ENCODE data around the gene EDN2.

Gene EDN2

GRCh38 chr1:41454406-41454805, 30.1 kb downstream of the EDN2 start:
- 97% methylated on average over 6 of the region's 6 CpGs for WGBS (ENCODE audit: insufficient coverage)
- Histone ChIP-seq H3K36me3 (ENCODE audit: control insufficient read depth in 4 of 4, insufficient read depth in 4 of 4, low read length in 3 of 4) (no peaks in the 10 kb centered on the region), H3K9me3 (ENCODE audit: control extremely low read depth in 1 of 5, control insufficient read depth in 4 of 5, insufficient read depth in 2 of 5, low read depth in 1 of 5, low read length in 4 of 5) (no peaks in the 10 kb centered on the region), H3K27ac (ENCODE audit: insufficient read depth in 1 of 2, low read depth in 1 of 2, low read length in 2 of 2, poor library complexity in 1 of 2, severe bottlenecking in 2 of 2) (no peak overlapping the region), H3K4me1 (ENCODE audit: control extremely low read depth in 1 of 4, control insufficient read depth in 4 of 4, insufficient read depth in 4 of 4, low read length in 3 of 4) (no peaks in the 10 kb centered on the region), H3K4me3 (ENCODE audit: control insufficient read depth in 1 of 7, extremely low read depth in 1 of 7, insufficient read depth in 4 of 7, low read depth in 2 of 7, low read length in 6 of 7) (no peak overlapping the region), H3K27me3 (replicated peaks in 2 of 5; ENCODE audit: control insufficient read depth in 4 of 5, insufficient read depth in 5 of 5, low read length in 4 of 5) (peaks cover 0 to 2% (median 0%) of the 10 kb centered on the region in 5 experiments)
- DNase-seq, result no peak
- ChIA-PET CTCF (interaction anchor here (1.4 to 1.5 kb wide), 2 partner anchors 9 to 41 kb away, joined by 3 to 6 read pairs; no protein-coding TSS in a partner anchor), POLR2A (no interaction called here)

GRCh38 chr1:41452704-41453290, 31.7 kb downstream of the EDN2 start:
- Histone ChIP-seq H3K27ac (ENCODE audit: insufficient read depth in 1 of 2, low read depth in 1 of 2, low read length in 2 of 2, poor library complexity in 1 of 2, severe bottlenecking in 2 of 2) (no peak overlapping the region), H3K9me3 (ENCODE audit: control extremely low read depth in 1 of 5, control insufficient read depth in 4 of 5, insufficient read depth in 2 of 5, low read depth in 1 of 5, low read length in 4 of 5) (no peaks in the 10 kb centered on the region), H3K4me3 (ENCODE audit: control insufficient read depth in 1 of 7, extremely low read depth in 1 of 7, insufficient read depth in 4 of 7, low read depth in 2 of 7, low read length in 6 of 7) (no peak overlapping the region), H3K4me1 (ENCODE audit: control extremely low read depth in 1 of 4, control insufficient read depth in 4 of 4, insufficient read depth in 4 of 4, low read length in 3 of 4) (no peaks in the 10 kb centered on the region), H3K36me3 (ENCODE audit: control insufficient read depth in 4 of 4, insufficient read depth in 4 of 4, low read length in 3 of 4) (no peaks in the 10 kb centered on the region), H3K27me3 (replicated peaks in 2 of 5; ENCODE audit: control insufficient read depth in 4 of 5, insufficient read depth in 5 of 5, low read length in 4 of 5) (peaks cover 0 to 2% (median 0%) of the 10 kb centered on the region in 5 experiments)
- WGBS (ENCODE audit: insufficient coverage), result 97% methylated on average over 8 of the region's 11 CpGs
- CTCF ChIA-PET, result interaction anchor here (0.6 kb wide), 1 partner anchor 740 kb away, joined by 3 read pairs; no protein-coding TSS in a partner anchor
- no peak for DNase-seq
- POLR2A ChIA-PET, result no interaction called here

- Histone ChIP-seq H3K27me3 (replicated peaks in 2 of 5; ENCODE audit: control insufficient read depth in 4 of 5, insufficient read depth in 5 of 5, low read length in 4 of 5) (no peaks in the 10 kb centered on the region), H3K9me3 (ENCODE audit: control extremely low read depth in 1 of 5, control insufficient read depth in 4 of 5, insufficient read depth in 2 of 5, low read depth in 1 of 5, low read length in 4 of 5) (no peaks in the 10 kb centered on the region), H3K4me1 (ENCODE audit: control extremely low read depth in 1 of 4, control insufficient read depth in 4 of 4, insufficient read depth in 4 of 4, low read length in 3 of 4) (no peaks in the 10 kb centered on the region), H3K27ac (ENCODE audit: insufficient read depth in 1 of 2, low read depth in 1 of 2, low read length in 2 of 2, poor library complexity in 1 of 2, severe bottlenecking in 2 of 2) (no peak overlapping the region), H3K36me3 (ENCODE audit: control insufficient read depth in 4 of 4, insufficient read depth in 4 of 4, low read length in 3 of 4) (no peaks in the 10 kb centered on the region), H3K4me3 (ENCODE audit: control insufficient read depth in 1 of 7, extremely low read depth in 1 of 7, insufficient read depth in 4 of 7, low read depth in 2 of 7, low read length in 6 of 7) (no peak overlapping the region)
- DNase-seq, result no peak
- CTCF ChIA-PET, result interaction anchor here (1.9 kb wide), 1 partner anchor 17 kb away, joined by 6 read pairs; no protein-coding TSS in a partner anchor
- WGBS (ENCODE audit: insufficient coverage), result 100% methylated on average over 8 of the region's 9 CpGs
- POLR2A ChIA-PET, result no interaction called here
Observed at GRCh38 chr1:41450747-41451285, 33.7 kb downstream of the EDN2 start.

GRCh38 chr1:41449326-41449921, 35.1 kb downstream of the EDN2 start:
- H3K4me3 ChIP-seq (ENCODE audit: control insufficient read depth in 1 of 7, extremely low read depth in 1 of 7, insufficient read depth in 4 of 7, low read depth in 2 of 7, low read length in 6 of 7), result no peak overlapping the region
- H3K9me3 ChIP-seq (ENCODE audit: control extremely low read depth in 1 of 5, control insufficient read depth in 4 of 5, insufficient read depth in 2 of 5, low read depth in 1 of 5, low read length in 4 of 5), result peaks cover 0 to 5% (median 3%) of the 10 kb centered on the region in 5 experiments
- H3K27ac ChIP-seq (ENCODE audit: insufficient read depth in 1 of 2, low read depth in 1 of 2, low read length in 2 of 2, poor library complexity in 1 of 2, severe bottlenecking in 2 of 2), result no peak overlapping the region
- POLR2A ChIA-PET, result no interaction called here
- DNase-seq, result no peak
- no peaks in the 10 kb centered on the region for H3K4me1 ChIP-seq (ENCODE audit: control extremely low read depth in 1 of 4, control insufficient read depth in 4 of 4, insufficient read depth in 4 of 4, low read length in 3 of 4)
- H3K36me3 ChIP-seq (ENCODE audit: control insufficient read depth in 4 of 4, insufficient read depth in 4 of 4, low read length in 3 of 4), result no peaks in the 10 kb centered on the region
- CTCF ChIA-PET, result interaction anchor here (0.6 kb wide), 1 partner anchor 67 kb away, joined by 3 read pairs; no protein-coding TSS in a partner anchor
- no peaks in the 10 kb centered on the region for H3K27me3 ChIP-seq (replicated peaks in 2 of 5; ENCODE audit: control insufficient read depth in 4 of 5, insufficient read depth in 5 of 5, low read length in 4 of 5)
- WGBS (ENCODE audit: insufficient coverage), result 95% methylated on average over 10 of the region's 10 CpGs

GRCh38 chr1:41448821-41449220, 35.7 kb downstream of the EDN2 start:
- Histone ChIP-seq H3K4me1 (ENCODE audit: control extremely low read depth in 1 of 4, control insufficient read depth in 4 of 4, insufficient read depth in 4 of 4, low read length in 3 of 4) (no peaks in the 10 kb centered on the region), H3K9me3 (ENCODE audit: control extremely low read depth in 1 of 5, control insufficient read depth in 4 of 5, insufficient read depth in 2 of 5, low read depth in 1 of 5, low read length in 4 of 5) (peaks cover 0 to 11% (median 7%) of the 10 kb centered on the region in 5 experiments), H3K27me3 (replicated peaks in 2 of 5; ENCODE audit: control insufficient read depth in 4 of 5, insufficient read depth in 5 of 5, low read length in 4 of 5) (no peaks in the 10 kb centered on the region), H3K27ac (ENCODE audit: insufficient read depth in 1 of 2, low read depth in 1 of 2, low read length in 2 of 2, poor library complexity in 1 of 2, severe bottlenecking in 2 of 2) (no peak overlapping the region), H3K36me3 (ENCODE audit: control insufficient read depth in 4 of 4, insufficient read depth in 4 of 4, low read length in 3 of 4) (no peaks in the 10 kb centered on the region), H3K4me3 (ENCODE audit: control insufficient read depth in 1 of 7, extremely low read depth in 1 of 7, insufficient read depth in 4 of 7, low read depth in 2 of 7, low read length in 6 of 7) (no peak overlapping the region)
- 100% methylated on average over 3 of the region's 4 CpGs for WGBS (ENCODE audit: insufficient coverage)
- ChIA-PET POLR2A (no interaction called here), CTCF (no interaction called here)
- DNase-seq, result no peak

GRCh38 chr1:41447995-41448770, 36.3 kb downstream of the EDN2 start:
- no peaks in the 10 kb centered on the region for H3K4me1 ChIP-seq (ENCODE audit: control extremely low read depth in 1 of 4, control insufficient read depth in 4 of 4, insufficient read depth in 4 of 4, low read length in 3 of 4)
- DNase-seq, result no peak
- 95% methylated on average over 8 of the region's 8 CpGs for WGBS (ENCODE audit: insufficient coverage)
- H3K36me3 ChIP-seq (ENCODE audit: control insufficient read depth in 4 of 4, insufficient read depth in 4 of 4, low read length in 3 of 4), result no peaks in the 10 kb centered on the region
- no peak overlapping the region for H3K4me3 ChIP-seq (ENCODE audit: control insufficient read depth in 1 of 7, extremely low read depth in 1 of 7, insufficient read depth in 4 of 7, low read depth in 2 of 7, low read length in 6 of 7)
- no peak overlapping the region for H3K27ac ChIP-seq (ENCODE audit: insufficient read depth in 1 of 2, low read depth in 1 of 2, low read length in 2 of 2, poor library complexity in 1 of 2, severe bottlenecking in 2 of 2)
- H3K9me3 ChIP-seq (ENCODE audit: control extremely low read depth in 1 of 5, control insufficient read depth in 4 of 5, insufficient read depth in 2 of 5, low read depth in 1 of 5, low read length in 4 of 5), result peaks cover 0 to 11% (median 7%) of the 10 kb centered on the region in 5 experiments
- ChIA-PET POLR2A (no interaction called here), CTCF (interaction anchor here (3.0 kb wide), 1 partner anchor 15 kb away, joined by 13 read pairs; no protein-coding TSS in a partner anchor)
- H3K27me3 ChIP-seq (replicated peaks in 2 of 5; ENCODE audit: control insufficient read depth in 4 of 5, insufficient read depth in 5 of 5, low read length in 4 of 5), result no peaks in the 10 kb centered on the region

Measured in common myeloid progenitor, CD34-positive (primary cell).